ENCODE results near the gene WASF2. TPM values are rescaled to one million over a fixed set of nuclear protein-coding genes. Genes with fewer than 3 reads are reported as not detected.

The WASF2 gene
- total RNA-seq (2012; rRNA removed) (7.5 and 7.9 TPM in 2 replicates), polyA plus RNA-seq (2012; rRNA removed) (45.0 and 45.4 TPM in 2 replicates), Bru-seq, nascent RNA (percentile 87 among the genes with signal in this experiment), BruChase-seq, experiment 1, labeled RNA remaining after a 6-hour chase (percentile 93 among the genes with signal in this experiment), BruChase-seq, experiment 2, labeled RNA remaining after a 2-hour chase (percentile 88 among the genes with signal in this experiment)
- 28.6 and 29.9 TPM in 2 replicates for polyA plus RNA-seq (2012; cell fraction: cytosol; rRNA removed)
- 29.8 and 37.0 TPM in 2 replicates for polyA plus RNA-seq (2012; cell fraction: nucleus; rRNA removed; ENCODE audit: low replicate concordance)
- long read RNA-seq, partial matches to known transcripts = 25 of 85 reads
- long read RNA-seq, other reads (novel, unspliced or antisense) = 60 of 85 reads

- Histone ChIP-seq H3K4ac (ENCODE audit: low read depth, low read length) (peak within 1 kb of the TSS; percentile 99), H2AFZ (replicated peaks; ENCODE audit: low read length, poor library complexity) (peak within 1 kb of the TSS; percentile 93), H3K4me3 (ENCODE audit: insufficient read depth, low read depth, low read length) (peak within 1 kb of the TSS; percentile 79), H2AK5ac (ENCODE audit: low read depth, low read length) (peak within 1 kb of the TSS; percentile 98), H3K4me1 (ENCODE audit: control insufficient read depth, insufficient read depth, low read length) (peaks cover 6% of the 10 kb centered on the region), H3K9ac (ENCODE audit: low read depth, low read length) (peak within 1 kb of the TSS; percentile 97), H2BK15ac (ENCODE audit: low read depth, low read length) (peak within 1 kb of the TSS; percentile 98; the same call in 2 of the 3 replicates), H4K5ac (ENCODE audit: low read depth, low read length) (peak within 1 kb of the TSS; percentile 98), H3K9me3 (ENCODE audit: control insufficient read depth, insufficient read depth, low read length) (no peaks in the 10 kb centered on the region), H3K18ac (ENCODE audit: low read depth, low read length) (peak within 1 kb of the TSS; percentile 77), H3K56ac (ENCODE audit: extremely low read depth, insufficient read depth, low read length) (peak within 1 kb of the TSS; percentile 100), H3K27me3 (ENCODE audit: control insufficient read depth, insufficient read depth, low read length) (no peaks in the 10 kb centered on the region), H3K14ac (replicated peaks; ENCODE audit: low read depth, low read length) (peak within 1 kb of the TSS; percentile 100), H3K27ac (ENCODE audit: insufficient read depth, low read length) (peak within 1 kb of the TSS; percentile 90), H2AK9ac (replicated peaks; ENCODE audit: low read depth, low read length, poor library complexity) (peak within 1 kb of the TSS; percentile 100), H3K36me3 (ENCODE audit: control insufficient read depth, insufficient read depth, low read length) (no peaks in the 10 kb centered on the region), H2BK20ac (ENCODE audit: low read depth, low read length) (peak within 1 kb of the TSS; percentile 100), H3K23ac (ENCODE audit: low read depth, low read length) (peak within 1 kb of the TSS; percentile 99), H3K4me2 (ENCODE audit: low read depth, low read length) (peak within 1 kb of the TSS; percentile 92), H4K20me1 (ENCODE audit: insufficient read depth, low read length) (peaks cover 25% of the 10 kb centered on the region), H3K79me1 (ENCODE audit: low read depth in 1 of 2, low read length in 2 of 2) (peaks cover 0 to 18% of the 10 kb centered on the region in 2 experiments; a peak in 1 of 4 replicates), H2BK5ac (ENCODE audit: low read depth, low read length, poor library complexity, severe bottlenecking) (peak within 1 kb of the TSS; percentile 95), H2BK120ac (ENCODE audit: low read depth, low read length) (peak within 1 kb of the TSS; percentile 100), H4K91ac (ENCODE audit: insufficient read depth, low read depth, low read length) (peak within 1 kb of the TSS; percentile 95), H3K9me1 (ENCODE audit: insufficient read depth, low read length) (0 out of 2 replicates have a peak, but pooled peaks cover 3% of the 10 kb centered on the region), H4K8ac (ENCODE audit: low read depth in 2 of 2, low read length in 2 of 2) (peak within 1 kb of the TSS; percentile 60 to 98)
- dilution Hi-C loops (cut with HindIII; ENCODE audit: low sequenced_read_pairs, unreplicated experiment) = no loop called here
- BruUV-seq (replicated peaks) = no TSS peak
- intact Hi-C loops (cut with micrococcal nuclease) = loop anchor here (2.0 to 5.0 kb wide), 2 partner anchors 71 to 112 kb away; partner anchors contain the start of gene AHDC1
- WGBS, 2 experiments (ENCODE audit: extremely low coverage in 2 of 2, insufficient read length in 1 of 2) = 0% methylated on average over 30 of the region's 50 CpGs; no CpG with 5 or more reads in 1 of the 2 experiments
- DNase-seq = peak; percentile 96
- ATAC-seq (ENCODE audit: low read depth) = peak; percentile 97
- in situ Hi-C loops (cut with MboI; ENCODE audit: low sequenced_read_pairs) = no loop called here
- POLR2A ChIA-PET (ENCODE audit: unreplicated experiment) = no interaction called here
- CTCF ChIA-PET = no interaction called here
- no peak for TF ChIP-seq CEBPB (IDR thresholded peaks at IDR 0.05; ENCODE audit: low read depth, low read length)
- no peak for TF ChIP-seq MAFK (IDR thresholded peaks at IDR 0.05; ENCODE audit: low read depth, low read length)
- TF ChIP-seq RFX5 (IDR thresholded peaks at IDR 0.05; ENCODE audit: low read depth, low read length) = no peak
- peak; percentile 71; the same call in 1 of the 2 replicates for TF ChIP-seq FOS (IDR thresholded peaks at IDR 0.05; ENCODE audit: low read depth, low read length)
- TF ChIP-seq, protein P1, sequence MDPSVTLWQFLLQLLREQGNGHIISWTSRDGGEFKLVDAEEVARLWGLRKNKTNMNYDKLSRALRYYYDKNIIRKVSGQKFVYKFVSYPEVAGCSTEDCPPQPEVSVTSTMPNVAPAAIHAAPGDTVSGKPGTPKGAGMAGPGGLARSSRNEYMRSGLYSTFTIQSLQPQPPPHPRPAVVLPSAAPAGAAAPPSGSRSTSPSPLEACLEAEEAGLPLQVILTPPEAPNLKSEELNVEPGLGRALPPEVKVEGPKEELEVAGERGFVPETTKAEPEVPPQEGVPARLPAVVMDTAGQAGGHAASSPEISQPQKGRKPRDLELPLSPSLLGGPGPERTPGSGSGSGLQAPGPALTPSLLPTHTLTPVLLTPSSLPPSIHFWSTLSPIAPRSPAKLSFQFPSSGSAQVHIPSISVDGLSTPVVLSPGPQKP (IDR thresholded peaks at IDR 0.05; ENCODE audit: borderline replicate concordance, low read depth, low read length) = no peak
- no peak for TF ChIP-seq SMC3 (IDR thresholded peaks at IDR 0.05; ENCODE audit: low read depth, low read length)
- peak; percentile 80; the same call in 1 of the 2 replicates for TF ChIP-seq MAZ (IDR thresholded peaks at IDR 0.05; ENCODE audit: borderline replicate concordance, low read depth, low read length)
- TF ChIP-seq MXI1 (IDR thresholded peaks at IDR 0.05; ENCODE audit: borderline replicate concordance, low read depth, low read length) = peak; percentile 53; the same call in 1 of the 2 replicates
- no peak for TF ChIP-seq RAD21 (IDR thresholded peaks at IDR 0.05; ENCODE audit: low read length)
- no peak for TF ChIP-seq USF2 (IDR thresholded peaks at IDR 0.05; ENCODE audit: low read depth, low read length)
- TF ChIP-seq, protein P2, sequence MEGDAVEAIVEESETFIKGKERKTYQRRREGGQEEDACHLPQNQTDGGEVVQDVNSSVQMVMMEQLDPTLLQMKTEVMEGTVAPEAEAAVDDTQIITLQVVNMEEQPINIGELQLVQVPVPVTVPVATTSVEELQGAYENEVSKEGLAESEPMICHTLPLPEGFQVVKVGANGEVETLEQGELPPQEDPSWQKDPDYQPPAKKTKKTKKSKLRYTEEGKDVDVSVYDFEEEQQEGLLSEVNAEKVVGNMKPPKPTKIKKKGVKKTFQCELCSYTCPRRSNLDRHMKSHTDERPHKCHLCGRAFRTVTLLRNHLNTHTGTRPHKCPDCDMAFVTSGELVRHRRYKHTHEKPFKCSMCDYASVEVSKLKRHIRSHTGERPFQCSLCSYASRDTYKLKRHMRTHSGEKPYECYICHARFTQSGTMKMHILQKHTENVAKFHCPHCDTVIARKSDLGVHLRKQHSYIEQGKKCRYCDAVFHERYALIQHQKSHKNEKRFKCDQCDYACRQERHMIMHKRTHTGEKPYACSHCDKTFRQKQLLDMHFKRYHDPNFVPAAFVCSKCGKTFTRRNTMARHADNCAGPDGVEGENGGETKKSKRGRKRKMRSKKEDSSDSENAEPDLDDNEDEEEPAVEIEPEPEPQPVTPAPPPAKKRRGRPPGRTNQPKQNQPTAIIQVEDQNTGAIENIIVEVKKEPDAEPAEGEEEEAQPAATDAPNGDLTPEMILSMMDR (conservative IDR thresholded peaks at IDR 0.05; ENCODE audit: low read depth, low read length) = 0 out of 2 replicates have a peak, but pooled peaks have one; percentile 1
- TF ChIP-seq POLR2A (IDR thresholded peaks at IDR 0.05; ENCODE audit: low read depth, low read length) = peak; percentile 86
Measured at GRCh38 chr1:27489973-27490741, at the start of gene WASF2. Gene WASF2 (minus strand): TSS chr1:27490167. CDS start chr1:27428890, 61,277 bp downstream.
